IPS-NIHi11 (cell line): ENCODE results near the gene MAPK10.
"Not testable (repeated sequence)": the region's sequence is repeated elsewhere in the genome, so short reads cannot be mapped to it uniquely, and the experiment has no call there.

ENCODE experiments used
- DNase-seq: peaks from one replicate; pipeline ENCODE4 v3.0.0; 2012; ENCODE audit warnings: mixed read lengths, low spot score

The MAPK10 gene

GRCh38 chr4:86184216-86184900 is 175.5 kb downstream of the MAPK10 start:
- no peak for DNase-seq

GRCh38 chr4:86181585-86181984 is 178.3 kb downstream of the MAPK10 start:
- DNase-seq, result no peak

- DNase-seq, result no peak
Measured at GRCh38 chr4:86178211-86178610, 181.6 kb downstream of the MAPK10 start.

- no peak for DNase-seq
Measured at GRCh38 chr4:86174506-86174905, 185.3 kb downstream of the MAPK10 start.

- DNase-seq, result not testable (repeated sequence)
Measured at GRCh38 chr4:86168335-86168734, 191.5 kb downstream of the MAPK10 start.

GRCh38 chr4:86160426-86160825 is 199.4 kb downstream of the MAPK10 start:
- no peak for DNase-seq

- no peak for DNase-seq
Measured at GRCh38 chr4:86159216-86159615, 200.6 kb downstream of the MAPK10 start.

- no peak for DNase-seq
Measured at GRCh38 chr4:86156531-86156930, 203.3 kb downstream of the MAPK10 start.

- no peak for DNase-seq
Measured at GRCh38 chr4:86155766-86156165, 204.1 kb downstream of the MAPK10 start.

- DNase-seq, result no peak
Measured at GRCh38 chr4:86152454-86152853, 207.4 kb downstream of the MAPK10 start.

- DNase-seq, result no peak
Measured at GRCh38 chr4:86151196-86151595, 208.7 kb downstream of the MAPK10 start.

- no peak for DNase-seq
Measured at GRCh38 chr4:86141161-86141560, 218.7 kb downstream of the MAPK10 start.

GRCh38 chr4:86132468-86132867 is 227.4 kb downstream of the MAPK10 start:
- DNase-seq, result no peak

- DNase-seq, result no peak
Measured at GRCh38 chr4:86131456-86131855, 228.4 kb downstream of the MAPK10 start.

- DNase-seq, result no peak
Measured at GRCh38 chr4:86130160-86130933, 229.5 kb downstream of the MAPK10 start.

GRCh38 chr4:86129546-86129945 is 230.3 kb downstream of the MAPK10 start:
- no peak for DNase-seq

- DNase-seq, result no peak
Measured at GRCh38 chr4:86122404-86122803, 237.4 kb downstream of the MAPK10 start.

GRCh38 chr4:86118711-86119110 is 241.1 kb downstream of the MAPK10 start:
- DNase-seq, result no peak

GRCh38 chr4:86117705-86118302 is 242.0 kb downstream of the MAPK10 start:
- no peak for DNase-seq

GRCh38 chr4:86114563-86114962 is 245.3 kb downstream of the MAPK10 start:
- no peak for DNase-seq

GRCh38 chr4:86108834-86109233 is 251.0 kb downstream of the MAPK10 start:
- no peak for DNase-seq

GRCh38 chr4:86108137-86108536 is 251.7 kb downstream of the MAPK10 start:
- no peak for DNase-seq

GRCh38 chr4:86107112-86107511 is 252.7 kb downstream of the MAPK10 start:
- no peak for DNase-seq
